Activated CD4-positive, alpha-beta T cell treated with anti-CD3 and anti-CD28 coated beads, Interleukin-10, Interleukin-2, amounts not matched to agents 100 ng/mL and 50 ng/mL, durations not matched to agents 16 hours and 8 hours (primary cell): Measurements from ENCODE around the gene SUCLG1.
"Not testable (repeated sequence)": the region's sequence is repeated elsewhere in the genome, so short reads cannot be mapped to it uniquely, and the experiment has no call there.

Experiments
- DNase-seq: peaks from one replicate; pipeline ENCODE4 v3.0.0-alpha.2; 2020

The SUCLG1 gene

DNA sequence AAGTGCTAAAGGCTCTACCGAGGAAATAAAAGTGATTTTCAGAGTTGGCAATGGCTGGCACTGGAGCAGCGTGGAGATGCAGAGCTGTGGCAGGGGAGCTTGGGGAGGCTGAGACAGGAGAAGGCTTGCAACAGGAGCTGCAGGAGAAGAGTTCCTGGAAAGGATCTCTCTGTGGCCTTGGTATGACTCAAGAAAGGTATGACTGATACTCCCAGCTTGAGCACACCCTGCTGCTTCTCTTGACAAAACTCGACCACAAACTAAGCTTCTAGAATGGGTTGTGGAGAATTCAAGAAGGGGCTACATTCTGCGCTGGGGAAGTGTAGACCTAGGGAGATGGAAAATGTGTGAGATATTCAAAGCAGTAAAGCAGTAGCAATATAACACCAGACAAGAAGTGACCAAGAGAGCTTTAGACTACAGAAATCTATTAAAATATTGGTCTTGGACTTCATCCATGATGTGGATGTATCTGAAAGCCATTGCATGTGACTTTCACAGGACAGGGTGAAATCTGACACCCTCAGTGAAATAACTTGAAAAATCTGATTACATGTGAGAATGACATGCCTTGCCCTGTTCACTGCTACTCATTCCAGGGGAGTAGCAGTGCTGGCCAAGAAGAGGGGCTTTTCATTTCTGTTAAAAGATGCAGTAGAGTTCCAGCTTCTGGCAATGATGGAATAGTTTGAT, 41.5 kb downstream of the SUCLG1 start:
- peak; percentile 70 for DNase-seq

DNA sequence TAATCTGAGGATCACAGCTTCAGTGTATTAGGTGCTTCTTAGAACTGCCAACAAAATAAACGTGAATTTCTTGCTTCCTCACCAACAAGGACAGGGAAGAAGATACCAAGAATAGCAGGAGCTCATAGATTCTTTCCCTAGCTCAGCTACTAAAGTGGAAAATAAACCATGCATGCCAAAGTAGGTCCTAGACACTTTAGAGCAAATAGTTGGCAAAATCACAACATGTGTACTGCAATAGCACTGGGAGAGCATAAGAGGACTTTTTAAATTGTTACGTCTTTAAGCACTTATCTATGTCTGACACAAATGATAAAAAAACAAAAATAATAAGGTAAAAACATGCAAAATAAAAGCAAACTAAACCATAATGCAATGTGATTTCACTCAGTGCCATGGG, 49.5 kb downstream of the SUCLG1 start:
- no peak for DNase-seq

DNA sequence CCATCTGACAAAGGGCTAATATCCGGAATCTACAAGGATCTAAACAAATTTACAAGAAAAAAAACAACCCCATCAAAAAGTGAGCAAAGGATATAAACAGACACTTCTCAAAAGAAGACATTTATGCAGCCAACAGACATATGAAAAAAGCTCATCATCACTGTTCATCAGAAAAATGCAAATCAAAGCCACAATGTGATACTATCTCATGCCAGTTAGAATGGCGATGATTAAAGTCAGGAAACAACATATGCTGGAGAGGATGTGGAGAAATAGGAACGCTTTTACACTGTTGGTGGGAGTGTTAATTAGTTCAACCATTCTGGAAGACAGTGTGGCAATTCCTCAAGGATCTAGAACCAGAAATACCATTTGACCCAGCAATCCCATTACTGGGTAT, 57.0 kb downstream of the SUCLG1 start:
- not testable (repeated sequence) for DNase-seq

DNA sequence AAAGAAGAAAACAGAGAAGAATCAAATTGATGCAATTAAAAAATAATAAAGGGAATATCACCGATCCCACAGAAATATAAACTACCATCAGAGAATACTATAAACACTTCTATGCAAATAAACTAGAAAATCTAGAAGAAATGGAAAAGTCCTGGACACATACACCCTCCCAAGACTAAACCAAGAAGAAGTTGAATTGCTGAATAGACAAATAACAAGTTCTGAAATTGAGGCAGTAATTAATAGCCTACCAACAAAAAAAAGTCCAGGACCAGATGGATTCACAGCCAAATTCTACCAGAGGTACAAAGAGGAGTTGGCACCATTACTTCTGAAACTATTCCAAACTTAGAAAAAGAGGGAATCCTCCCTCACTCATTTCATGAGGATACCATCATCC, 59.2 kb downstream of the SUCLG1 start:
- not testable (repeated sequence) for DNase-seq

DNA sequence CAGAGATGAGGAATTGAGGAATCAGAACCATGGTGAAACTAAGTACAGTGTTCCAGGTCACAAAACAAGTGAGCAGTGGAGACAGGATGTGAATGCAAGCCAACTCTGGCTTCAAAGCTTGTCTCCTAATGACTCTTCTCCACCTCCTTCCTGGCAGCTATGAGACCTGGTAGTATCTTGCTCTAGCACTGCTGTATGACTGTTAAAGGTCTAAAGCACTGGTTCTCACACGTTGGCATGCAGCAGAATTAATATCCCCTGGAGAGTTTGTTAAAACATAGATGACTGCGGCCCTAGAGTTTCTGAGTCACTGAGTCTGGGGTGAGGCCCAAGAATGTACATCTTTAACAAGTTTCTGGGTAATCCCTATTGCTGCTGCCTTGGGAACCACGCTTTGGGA, 63.3 kb downstream of the SUCLG1 start:
- peak; percentile 40 for DNase-seq

DNA sequence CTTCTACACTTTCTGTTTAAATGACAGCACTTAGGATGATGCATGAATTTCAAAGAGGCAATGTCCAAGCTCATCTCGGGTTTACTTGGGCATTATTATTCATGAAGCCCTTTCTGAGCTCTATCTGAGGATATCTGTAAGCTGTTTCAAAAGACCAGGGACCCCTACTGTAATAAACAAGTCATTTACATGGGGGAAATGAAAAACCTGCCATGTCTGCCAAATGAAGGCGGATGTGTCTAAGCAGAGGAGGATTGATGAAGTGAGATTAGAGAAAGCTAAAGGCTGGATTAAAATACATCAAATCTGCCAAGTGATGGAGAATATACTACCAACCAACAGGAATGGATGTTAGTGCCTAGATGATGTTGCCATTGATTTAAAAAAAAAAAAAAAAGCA, 64.5 kb downstream of the SUCLG1 start:
- DNase-seq: no peak

DNA sequence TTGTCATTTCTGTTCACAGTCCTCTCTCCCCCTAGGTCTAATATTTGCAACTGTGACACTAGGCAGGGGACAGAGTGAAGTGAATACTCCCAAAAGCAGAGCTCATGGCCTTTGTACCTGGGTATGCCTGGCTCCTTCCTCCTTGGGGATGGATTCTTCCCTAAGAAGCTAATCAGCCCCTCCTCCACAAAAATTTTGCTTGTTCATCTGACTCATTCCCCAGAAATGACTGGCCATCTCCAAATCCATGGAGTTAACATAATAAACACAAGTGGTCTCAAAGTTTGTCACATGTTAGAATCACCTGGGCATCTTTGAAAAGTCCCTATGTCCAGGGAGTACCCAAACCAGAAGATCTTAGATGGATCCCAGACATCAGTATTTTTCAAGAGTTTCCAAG, 65.3 kb downstream of the SUCLG1 start:
- DNase-seq: no peak

DNA sequence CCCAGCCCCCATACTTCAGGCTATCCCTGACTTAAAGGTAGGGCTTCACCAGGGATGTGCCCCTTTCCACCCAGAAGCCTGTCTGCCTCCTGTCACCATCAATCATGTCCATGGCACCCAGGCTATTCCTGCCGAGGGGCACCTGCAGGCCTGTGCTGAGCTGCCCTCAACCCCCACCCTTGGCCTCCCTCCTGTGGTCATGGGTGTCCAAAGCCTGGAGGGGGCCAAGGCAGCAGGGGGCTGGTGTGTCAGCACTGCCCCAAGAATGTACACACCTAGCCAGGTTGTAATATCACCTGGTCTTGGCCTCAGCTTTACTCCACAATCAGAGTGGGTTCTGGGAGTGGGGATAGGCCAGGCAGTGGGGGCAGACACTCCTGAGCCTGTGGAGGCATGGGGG, 69.3 kb downstream of the SUCLG1 start:
- no peak for DNase-seq

DNA sequence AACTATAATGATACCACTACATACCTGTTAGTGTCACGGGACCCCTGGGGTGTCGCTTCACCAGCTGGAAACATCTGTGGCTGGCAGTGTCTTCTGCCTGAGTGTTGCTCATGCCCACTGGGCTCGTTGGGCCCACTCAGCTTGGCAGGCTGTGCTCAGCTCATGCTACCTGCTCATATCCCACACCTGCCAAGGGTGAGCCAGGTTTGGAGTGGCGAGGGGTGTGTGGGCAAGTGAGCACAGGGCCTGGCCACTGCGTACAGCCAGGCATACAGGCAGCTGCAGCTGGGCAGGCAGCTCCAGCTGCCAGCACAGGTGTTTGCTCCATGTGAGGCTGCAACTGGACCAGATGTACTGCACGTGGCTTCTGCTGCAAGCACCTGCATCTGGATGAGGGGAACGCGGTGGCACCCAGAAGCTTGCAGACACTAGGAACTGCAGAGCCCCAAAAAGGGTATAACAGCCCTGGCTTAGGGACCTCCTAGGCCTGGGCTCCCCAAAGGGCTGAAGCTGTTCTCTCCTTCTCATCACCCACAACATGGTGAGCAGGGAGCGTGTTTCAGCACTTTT, 70.1 kb downstream of the SUCLG1 start:
- DNase-seq: no peak

DNA sequence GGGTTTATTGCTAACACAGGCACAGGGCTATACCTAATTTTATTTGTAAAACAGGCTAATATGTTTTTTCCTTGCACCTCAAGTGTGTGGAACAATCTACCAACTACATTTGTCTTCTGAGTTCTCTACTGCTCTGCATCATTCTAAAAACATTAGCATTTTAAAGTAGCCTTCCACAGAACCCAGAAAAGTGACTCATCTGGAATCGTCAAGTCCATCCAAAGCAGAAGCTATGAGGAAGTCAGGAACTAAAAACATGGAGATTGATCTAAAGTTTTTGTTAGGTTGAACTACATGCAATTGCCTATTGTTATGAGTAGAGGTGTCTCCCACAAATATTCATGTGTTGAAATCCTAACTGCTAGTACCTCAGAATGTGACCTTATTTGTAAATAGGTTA, 70.9 kb downstream of the SUCLG1 start:
- DNase-seq: no peak

DNA sequence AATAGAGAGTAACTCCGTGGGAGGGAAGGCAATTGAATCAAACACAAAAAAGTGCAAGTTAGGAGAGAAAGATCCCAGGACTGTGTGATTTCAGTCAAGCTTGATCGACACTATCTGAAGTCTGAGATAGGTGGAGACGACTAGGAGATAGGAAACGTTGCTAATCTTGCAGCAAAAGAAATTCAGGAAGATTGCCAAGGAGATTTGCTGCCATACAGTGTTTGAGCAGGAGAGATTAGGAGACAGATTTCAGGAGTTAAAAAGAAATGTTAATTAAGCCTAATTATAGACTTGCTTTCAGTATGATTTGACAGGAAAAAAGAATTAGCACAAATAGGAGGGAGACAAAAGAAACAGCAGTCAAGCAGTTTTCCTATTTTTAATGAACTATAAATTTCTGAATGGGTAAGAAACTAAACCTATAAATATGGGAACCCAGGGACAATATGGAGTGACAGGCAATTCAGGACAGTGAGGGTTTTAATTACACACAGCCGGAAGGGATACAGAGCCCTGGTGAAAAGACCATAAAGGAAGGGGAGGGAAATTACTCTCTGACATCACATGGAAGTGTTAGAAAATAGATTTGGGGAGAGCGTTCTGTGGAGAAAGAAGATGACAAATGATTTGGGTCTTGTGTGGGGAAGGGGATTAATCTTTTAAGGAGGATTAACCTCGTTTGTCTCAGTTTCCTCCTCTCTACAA, 72.6 kb downstream of the SUCLG1 start:
- DNase-seq: no peak

DNA sequence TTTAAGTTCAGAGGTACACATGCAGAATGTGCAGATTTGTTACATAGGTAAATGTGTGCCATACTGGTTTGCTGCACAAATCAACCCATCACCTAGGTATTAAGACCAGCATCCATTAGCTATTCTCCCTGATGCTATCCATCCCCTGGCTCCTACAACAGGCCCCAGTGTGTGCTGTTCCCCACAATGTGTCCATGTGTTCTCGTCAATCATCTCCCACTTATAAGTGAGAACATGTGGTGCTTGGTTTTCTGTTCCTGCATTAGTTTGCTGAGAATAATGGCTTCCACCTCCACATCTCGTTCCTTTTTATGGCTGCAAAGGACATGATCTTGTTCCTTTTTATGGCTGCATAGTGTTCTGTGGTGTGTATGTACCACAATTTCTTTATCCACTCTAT, 75.8 kb downstream of the SUCLG1 start:
- DNase-seq: no peak

DNA sequence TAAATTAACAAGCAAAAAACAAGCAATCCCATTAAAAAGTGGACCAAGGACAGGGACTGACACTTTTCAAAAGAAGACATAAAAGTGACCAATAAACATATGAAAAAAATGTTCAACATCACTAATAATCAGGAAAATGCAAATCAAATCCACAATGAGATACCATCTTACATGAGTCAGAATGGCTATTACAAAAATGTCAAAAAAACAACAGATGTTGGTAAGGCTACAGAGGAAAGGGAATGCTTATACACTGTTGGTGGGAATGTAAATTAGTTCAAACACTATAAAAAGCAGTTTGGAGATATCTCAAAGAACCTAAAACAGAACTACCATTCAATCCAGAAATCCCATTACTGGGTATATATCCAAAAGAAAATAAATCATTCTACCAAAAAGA, 78.2 kb downstream of the SUCLG1 start:
- DNase-seq: no peak

DNA sequence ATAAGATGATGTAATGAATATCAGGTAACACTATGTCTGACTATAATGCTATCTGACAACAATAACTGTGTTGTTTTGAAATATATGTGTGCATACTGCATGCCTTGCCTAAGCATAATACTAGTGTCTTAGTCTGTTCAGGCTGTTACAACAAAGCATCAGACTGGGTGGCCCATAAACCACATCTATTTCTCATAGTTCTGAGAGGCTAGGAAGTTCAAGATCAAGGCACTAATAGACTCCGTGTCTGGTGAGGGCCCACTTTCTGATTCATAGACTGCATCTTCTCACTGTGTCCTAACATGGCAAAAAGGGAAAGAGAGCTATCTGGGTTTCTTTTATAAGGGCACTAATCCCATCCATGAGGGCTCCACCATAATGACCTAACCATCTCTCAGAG, 80.1 kb downstream of the SUCLG1 start:
- DNase-seq: no peak

DNA sequence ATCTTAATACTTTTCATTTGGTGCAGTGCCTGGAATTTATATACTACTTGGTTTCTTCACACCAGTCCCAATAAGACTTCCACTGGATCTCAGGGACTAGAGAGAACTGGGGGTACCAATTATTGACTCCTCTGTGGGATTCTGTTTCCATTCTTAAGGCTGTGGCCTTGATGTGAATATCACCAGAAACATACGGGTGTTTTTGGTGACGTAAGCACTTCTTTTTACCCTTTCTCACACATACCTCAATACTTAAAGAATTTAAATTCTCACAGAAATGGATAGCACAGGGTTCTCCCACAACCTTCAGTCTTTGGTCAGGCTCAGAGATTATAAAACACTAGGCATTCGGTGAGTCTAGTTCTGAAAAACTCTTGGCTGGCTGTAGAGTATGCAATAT, 84.1 kb downstream of the SUCLG1 start:
- no peak for DNase-seq

DNA sequence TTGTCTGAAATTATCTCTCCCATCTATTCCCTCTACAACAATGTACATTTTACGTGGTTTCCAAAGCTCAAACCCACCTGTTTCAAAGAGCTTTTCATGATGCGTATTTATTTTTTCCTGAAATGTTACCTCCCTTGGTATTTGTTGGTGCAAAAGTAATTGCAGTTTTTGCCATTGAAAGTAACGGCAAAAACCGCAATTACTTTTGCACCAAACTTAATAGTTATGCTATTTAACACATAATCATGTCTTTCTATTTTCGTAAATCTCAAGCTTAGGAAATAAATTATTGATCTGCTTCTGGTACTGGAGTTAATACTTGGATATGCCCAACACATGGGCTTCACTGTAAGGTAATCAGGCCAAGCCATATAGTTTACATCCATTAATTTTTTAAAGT, 85.2 kb downstream of the SUCLG1 start:
- DNase-seq: no peak
